ENCODE results near the gene SMIM44.
A peak's percentile ranks its signal among the peaks of the same experiment; 100 is the strongest.

The SMIM44 gene

DNA sequence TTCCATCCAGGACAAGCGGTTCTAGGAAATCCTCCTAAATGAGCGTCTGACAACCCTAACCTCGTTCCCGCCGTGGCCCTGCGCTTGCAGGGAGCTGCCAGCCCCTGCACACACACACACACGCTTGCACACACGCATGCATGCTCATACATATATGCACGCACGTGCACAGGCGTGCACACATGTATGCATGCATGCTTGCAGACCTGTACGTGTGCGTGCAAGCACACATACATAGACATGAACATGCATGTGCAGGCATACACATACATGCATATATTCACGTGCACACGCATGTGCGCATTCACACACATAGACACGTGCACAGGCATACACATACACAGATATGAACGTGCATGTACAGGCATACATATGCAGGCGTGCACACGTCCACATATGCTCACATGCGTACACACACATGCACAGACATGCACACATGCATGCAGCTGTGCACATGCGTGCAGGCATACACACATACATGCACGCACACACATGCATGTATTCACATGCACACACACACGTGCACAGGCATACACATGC lies 38.5 kb downstream of the SMIM44 start (continued):
- TF ChIP-seq, protein P1, sequence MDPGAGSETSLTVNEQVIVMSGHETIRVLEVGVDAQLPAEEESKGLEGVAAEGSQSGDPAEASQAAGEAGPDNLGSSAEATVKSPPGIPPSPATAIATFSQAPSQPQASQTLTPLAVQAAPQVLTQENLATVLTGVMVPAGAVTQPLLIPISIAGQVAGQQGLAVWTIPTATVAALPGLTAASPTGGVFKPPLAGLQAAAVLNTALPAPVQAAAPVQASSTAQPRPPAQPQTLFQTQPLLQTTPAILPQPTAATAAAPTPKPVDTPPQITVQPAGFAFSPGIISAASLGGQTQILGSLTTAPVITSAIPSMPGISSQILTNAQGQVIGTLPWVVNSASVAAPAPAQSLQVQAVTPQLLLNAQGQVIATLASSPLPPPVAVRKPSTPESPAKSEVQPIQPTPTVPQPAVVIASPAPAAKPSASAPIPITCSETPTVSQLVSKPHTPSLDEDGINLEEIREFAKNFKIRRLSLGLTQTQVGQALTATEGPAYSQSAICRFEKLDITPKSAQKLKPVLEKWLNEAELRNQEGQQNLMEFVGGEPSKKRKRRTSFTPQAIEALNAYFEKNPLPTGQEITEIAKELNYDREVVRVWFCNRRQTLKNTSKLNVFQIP (CRISPR knock-in tag; IDR thresholded peaks at IDR 0.05; ENCODE audit: borderline replicate concordance, low read depth) = no peak
- TF ChIP-seq ISL1 (CRISPR knock-in tag; IDR thresholded peaks at IDR 0.05) (no peak), ZFP3 (CRISPR knock-in tag; IDR thresholded peaks at IDR 0.05) (no peak), ARNTL (CRISPR knock-in tag; IDR thresholded peaks at IDR 0.05; ENCODE audit: borderline replicate concordance, low read depth) (no peak), CSDC2 (CRISPR knock-in tag; IDR thresholded peaks at IDR 0.05) (no peak)

DNA sequence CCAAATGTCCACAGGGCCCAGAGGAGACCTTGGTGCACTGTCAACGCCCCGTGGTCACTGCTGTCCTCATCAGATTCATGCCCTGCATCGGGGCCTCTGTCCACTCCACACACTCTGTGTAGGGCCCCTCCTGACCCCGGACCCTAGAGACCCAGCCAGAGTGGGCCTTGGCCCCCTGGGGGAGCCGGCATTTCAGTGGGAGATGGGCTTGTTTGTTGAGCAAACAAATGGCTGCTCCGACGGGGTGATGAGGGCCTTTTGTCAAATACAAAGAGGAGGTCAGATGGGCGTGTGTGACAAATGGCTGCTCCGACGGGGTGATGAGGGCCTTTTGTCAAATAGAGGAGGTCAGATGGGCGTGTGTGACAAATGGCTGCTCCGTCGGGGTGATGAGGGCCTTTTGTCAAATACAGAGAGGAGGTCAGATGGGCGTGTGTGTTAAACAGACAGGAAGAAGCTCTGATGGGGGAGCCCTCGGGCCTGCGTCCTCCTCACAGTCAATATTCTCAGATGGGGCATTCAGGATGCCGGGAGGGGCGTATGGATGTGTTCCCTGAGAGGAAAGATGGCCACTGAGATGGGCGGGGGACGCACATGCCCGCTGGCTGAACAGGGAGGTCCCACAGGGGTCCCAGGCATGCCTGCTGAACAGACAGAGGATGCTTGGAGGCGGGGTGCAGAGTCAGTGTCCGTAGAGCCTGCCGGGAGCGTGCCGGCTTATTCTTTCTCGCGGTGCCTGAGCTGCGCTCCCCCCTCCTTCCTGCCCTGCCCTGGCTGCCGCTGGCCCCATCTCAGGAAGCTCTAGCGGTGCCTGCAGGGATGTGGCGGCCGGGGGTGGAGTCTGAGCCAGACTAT lies 39.2 kb downstream of the SMIM44 start:
- TF ChIP-seq SNAI2 (CRISPR knock-in tag; IDR thresholded peaks at IDR 0.05) = no peak
- ATAC-seq = no peak; the same call in 1 of the 3 replicates

DNA sequence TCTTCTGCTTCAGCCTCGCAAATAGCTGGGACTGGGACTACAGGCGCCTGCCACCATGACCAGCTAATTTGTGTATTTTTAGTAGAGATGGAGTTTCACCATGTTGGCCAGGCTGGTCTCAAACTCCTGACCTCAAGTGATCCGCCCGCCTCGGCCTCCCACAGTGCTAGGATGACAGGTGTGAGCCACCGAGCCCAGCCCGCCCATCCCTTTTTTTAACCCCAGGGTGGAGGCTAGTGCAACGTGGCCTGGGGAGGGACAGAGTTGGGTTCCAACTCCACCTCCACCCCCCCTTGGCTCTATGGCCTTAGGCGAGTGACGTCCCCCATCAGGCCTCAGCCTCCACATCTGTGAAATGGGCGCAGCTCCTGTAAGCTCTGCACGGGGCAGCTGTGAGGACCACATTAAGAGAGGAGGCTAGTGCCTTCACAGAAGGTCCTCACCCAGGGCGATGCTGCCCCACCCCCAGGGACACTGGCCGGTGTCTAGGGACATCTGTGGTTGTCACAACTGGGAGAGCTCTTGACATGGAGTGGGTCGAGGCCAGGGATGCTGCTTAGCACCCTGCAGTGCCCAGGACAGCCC lies 40.7 kb downstream of the SMIM44 start:
- ATAC-seq = no peak

DNA sequence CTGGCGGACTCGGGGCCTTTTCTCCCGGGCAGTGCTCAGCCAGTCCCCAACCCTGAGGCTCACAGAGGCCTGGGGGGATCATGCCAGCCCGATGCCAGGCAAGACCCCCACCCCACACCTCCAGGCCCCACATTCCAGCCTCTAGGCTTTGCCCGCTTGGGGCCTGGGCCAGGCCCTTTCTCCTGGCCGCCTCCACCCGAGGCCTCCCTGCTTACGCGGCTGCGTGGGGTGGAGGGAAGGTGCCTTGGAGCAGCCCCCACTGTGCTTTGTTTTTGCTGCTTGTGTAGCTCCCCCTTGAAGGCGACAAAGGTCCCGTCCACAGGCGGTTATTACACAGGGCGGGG lies 41.3 kb downstream of the SMIM44 start:
- ATAC-seq = peak; percentile 14; the same call in 1 of the 3 replicates
- TF ChIP-seq ZFP3 (CRISPR knock-in tag; IDR thresholded peaks at IDR 0.05) (no peak), GLIS3 (CRISPR knock-in tag; IDR thresholded peaks at IDR 0.05) (0 out of 2 replicates have a peak, but pooled peaks have one; percentile 64)
- TF ChIP-seq, protein P2, sequence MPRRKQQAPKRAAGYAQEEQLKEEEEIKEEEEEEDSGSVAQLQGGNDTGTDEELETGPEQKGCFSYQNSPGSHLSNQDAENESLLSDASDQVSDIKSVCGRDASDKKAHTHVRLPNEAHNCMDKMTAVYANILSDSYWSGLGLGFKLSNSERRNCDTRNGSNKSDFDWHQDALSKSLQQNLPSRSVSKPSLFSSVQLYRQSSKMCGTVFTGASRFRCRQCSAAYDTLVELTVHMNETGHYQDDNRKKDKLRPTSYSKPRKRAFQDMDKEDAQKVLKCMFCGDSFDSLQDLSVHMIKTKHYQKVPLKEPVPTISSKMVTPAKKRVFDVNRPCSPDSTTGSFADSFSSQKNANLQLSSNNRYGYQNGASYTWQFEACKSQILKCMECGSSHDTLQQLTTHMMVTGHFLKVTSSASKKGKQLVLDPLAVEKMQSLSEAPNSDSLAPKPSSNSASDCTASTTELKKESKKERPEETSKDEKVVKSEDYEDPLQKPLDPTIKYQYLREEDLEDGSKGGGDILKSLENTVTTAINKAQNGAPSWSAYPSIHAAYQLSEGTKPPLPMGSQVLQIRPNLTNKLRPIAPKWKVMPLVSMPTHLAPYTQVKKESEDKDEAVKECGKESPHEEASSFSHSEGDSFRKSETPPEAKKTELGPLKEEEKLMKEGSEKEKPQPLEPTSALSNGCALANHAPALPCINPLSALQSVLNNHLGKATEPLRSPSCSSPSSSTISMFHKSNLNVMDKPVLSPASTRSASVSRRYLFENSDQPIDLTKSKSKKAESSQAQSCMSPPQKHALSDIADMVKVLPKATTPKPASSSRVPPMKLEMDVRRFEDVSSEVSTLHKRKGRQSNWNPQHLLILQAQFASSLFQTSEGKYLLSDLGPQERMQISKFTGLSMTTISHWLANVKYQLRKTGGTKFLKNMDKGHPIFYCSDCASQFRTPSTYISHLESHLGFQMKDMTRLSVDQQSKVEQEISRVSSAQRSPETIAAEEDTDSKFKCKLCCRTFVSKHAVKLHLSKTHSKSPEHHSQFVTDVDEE (CRISPR knock-in tag; IDR thresholded peaks at IDR 0.05) = peak; percentile 29; the same call in 1 of the 2 replicates

More for the DNA sequence above, 40.7 kb downstream of the SMIM44 start:
- no peak for TF ChIP-seq ISL1 (CRISPR knock-in tag; IDR thresholded peaks at IDR 0.05)
- TF ChIP-seq OSR1 (CRISPR knock-in tag; IDR thresholded peaks at IDR 0.05) = no peak
- no peak for TF ChIP-seq GLIS3 (CRISPR knock-in tag; IDR thresholded peaks at IDR 0.05)
- no peak for TF ChIP-seq TOX (CRISPR knock-in tag; IDR thresholded peaks at IDR 0.05; ENCODE audit: borderline replicate concordance)
- no peak for TF ChIP-seq CSDC2 (CRISPR knock-in tag; IDR thresholded peaks at IDR 0.05)

DNA sequence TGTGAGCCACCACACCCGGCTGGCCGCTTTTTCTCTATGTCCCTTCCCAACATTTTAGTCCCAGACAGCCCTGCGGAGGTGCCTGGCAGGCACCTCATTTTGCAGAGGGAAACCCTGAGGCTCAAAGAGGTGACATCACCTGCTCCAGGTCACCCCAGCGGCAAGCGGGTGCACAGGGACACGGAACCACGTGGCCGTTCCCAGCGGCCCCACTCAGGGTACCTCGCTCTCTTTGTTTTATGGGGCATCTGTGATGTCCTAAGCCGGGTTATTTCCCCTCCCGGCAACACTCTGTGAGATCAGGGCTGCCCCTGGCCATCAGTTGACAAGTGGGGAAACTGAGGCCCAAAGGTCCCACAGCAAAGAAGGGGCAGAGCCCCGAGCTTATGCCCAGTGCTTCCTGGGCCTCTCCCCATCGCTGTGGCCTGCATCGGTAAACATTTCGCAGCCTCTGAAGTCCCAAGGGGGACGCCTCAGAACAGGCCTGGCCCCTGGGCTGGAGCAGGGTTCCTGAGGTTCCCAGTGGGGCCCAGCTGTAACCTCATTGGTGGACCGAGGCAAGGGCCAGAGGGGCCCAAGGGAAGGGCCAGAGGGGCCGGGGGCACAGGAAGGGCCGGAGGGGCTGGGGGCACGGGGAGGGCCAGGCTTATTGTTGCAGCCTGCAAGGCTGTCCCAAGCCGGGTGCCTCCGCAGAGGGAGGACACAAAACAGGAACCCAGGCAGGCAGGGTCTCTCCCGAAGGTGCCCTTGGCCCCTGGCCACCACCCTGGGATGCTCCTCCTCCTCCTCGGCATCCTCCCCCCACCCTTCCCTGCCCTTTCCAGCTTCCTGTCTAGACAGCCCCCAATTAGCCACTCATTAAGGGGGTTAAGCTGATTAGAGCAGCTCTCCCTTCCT lies 41.9 kb downstream of the SMIM44 start:
- TF ChIP-seq, protein P3, sequence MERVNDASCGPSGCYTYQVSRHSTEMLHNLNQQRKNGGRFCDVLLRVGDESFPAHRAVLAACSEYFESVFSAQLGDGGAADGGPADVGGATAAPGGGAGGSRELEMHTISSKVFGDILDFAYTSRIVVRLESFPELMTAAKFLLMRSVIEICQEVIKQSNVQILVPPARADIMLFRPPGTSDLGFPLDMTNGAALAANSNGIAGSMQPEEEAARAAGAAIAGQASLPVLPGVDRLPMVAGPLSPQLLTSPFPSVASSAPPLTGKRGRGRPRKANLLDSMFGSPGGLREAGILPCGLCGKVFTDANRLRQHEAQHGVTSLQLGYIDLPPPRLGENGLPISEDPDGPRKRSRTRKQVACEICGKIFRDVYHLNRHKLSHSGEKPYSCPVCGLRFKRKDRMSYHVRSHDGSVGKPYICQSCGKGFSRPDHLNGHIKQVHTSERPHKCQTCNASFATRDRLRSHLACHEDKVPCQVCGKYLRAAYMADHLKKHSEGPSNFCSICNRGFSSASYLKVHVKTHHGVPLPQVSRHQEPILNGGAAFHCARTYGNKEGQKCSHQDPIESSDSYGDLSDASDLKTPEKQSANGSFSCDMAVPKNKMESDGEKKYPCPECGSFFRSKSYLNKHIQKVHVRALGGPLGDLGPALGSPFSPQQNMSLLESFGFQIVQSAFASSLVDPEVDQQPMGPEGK (CRISPR knock-in tag; IDR thresholded peaks at IDR 0.05; ENCODE audit: borderline replicate concordance) = peak; percentile 56; the same call in 1 of the 2 replicates
- TF ChIP-seq TCF4 (CRISPR knock-in tag; IDR thresholded peaks at IDR 0.05; ENCODE audit: borderline replicate concordance) = no peak
- peak; percentile 24; the same call in 1 of the 3 replicates for ATAC-seq

DNA sequence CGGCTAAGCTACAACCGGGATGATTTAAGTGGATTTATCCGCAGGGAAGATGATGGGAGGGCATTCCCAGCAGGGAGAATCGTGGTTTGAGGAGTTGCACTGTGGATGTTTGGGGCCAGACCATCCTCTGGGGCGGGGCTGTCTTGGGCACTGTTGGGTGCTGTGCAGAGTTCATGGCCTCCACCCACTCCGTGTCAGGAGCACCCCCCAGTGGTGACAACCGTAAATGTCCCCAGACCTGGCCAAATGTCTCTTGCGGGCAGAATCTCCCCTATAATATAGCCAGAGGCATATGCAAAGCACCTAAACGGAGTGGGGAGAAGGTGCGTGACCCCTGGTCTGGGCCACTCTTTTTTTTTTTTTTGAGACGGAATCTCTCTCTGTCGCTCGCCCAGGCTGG lies 43.2 kb downstream of the SMIM44 start:
- ATAC-seq = no peak; the same call in 2 of the 3 replicates
- TF ChIP-seq, protein P4, sequence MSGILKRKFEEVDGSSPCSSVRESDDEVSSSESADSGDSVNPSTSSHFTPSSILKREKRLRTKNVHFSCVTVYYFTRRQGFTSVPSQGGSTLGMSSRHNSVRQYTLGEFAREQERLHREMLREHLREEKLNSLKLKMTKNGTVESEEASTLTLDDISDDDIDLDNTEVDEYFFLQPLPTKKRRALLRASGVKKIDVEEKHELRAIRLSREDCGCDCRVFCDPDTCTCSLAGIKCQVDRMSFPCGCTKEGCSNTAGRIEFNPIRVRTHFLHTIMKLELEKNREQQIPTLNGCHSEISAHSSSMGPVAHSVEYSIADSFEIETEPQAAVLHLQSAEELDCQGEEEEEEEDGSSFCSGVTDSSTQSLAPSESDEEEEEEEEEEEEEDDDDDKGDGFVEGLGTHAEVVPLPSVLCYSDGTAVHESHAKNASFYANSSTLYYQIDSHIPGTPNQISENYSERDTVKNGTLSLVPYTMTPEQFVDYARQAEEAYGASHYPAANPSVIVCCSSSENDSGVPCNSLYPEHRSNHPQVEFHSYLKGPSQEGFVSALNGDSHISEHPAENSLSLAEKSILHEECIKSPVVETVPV (CRISPR knock-in tag; IDR thresholded peaks at IDR 0.05) = no peak
- TF ChIP-seq, protein P3 (CRISPR knock-in tag; IDR thresholded peaks at IDR 0.05; ENCODE audit: borderline replicate concordance) = no peak
- TF ChIP-seq PPARA (CRISPR knock-in tag; IDR thresholded peaks at IDR 0.05; ENCODE audit: borderline replicate concordance) = no peak
- TF ChIP-seq, protein P5, sequence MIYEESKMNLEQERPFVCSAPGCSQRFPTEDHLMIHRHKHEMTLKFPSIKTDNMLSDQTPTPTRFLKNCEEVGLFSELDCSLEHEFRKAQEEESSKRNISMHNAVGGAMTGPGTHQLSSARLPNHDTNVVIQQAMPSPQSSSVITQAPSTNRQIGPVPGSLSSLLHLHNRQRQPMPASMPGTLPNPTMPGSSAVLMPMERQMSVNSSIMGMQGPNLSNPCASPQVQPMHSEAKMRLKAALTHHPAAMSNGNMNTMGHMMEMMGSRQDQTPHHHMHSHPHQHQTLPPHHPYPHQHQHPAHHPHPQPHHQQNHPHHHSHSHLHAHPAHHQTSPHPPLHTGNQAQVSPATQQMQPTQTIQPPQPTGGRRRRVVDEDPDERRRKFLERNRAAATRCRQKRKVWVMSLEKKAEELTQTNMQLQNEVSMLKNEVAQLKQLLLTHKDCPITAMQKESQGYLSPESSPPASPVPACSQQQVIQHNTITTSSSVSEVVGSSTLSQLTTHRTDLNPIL (CRISPR knock-in tag; IDR thresholded peaks at IDR 0.05; ENCODE audit: low read depth) = no peak
- TF ChIP-seq RARB (CRISPR knock-in tag; IDR thresholded peaks at IDR 0.05) = no peak
- TF ChIP-seq ZFP30 (CRISPR knock-in tag; IDR thresholded peaks at IDR 0.05) = no peak
- TF ChIP-seq ZNF70 (CRISPR knock-in tag; IDR thresholded peaks at IDR 0.05) = no peak
- TF ChIP-seq ISL1 (CRISPR knock-in tag; IDR thresholded peaks at IDR 0.05) = no peak

Data from SK-N-SH treated with all-trans-retinoic acid at 6 μM for 48 hours (cell line).